Epithelial cell of esophagus (primary cell): ENCODE data around the gene CNTNAP2.

Experiments used
- DNase-seq: peaks from one replicate; pipeline ENCODE4 v3.0.0; 2010; ENCODE audit warnings: low read depth
- H3K4me3 ChIP-seq: 2 replicates; pipeline ENCODE4 v1.5.1; 2011; ENCODE audit warnings: mild to moderate bottlenecking, low read length, control low read depth
- TF ChIP-seq, protein P1 (sequence below): IDR thresholded peaks from 2 replicates; pipeline ENCODE4 v1.5.1; 2011; ENCODE audit warnings: low read depth, mild to moderate bottlenecking, low read length, control low read depth, inconsistent platforms; ENCODE audit not compliant: insufficient read depth; ENCODE audit errors: missing control alignments

Gene CNTNAP2

DNA sequence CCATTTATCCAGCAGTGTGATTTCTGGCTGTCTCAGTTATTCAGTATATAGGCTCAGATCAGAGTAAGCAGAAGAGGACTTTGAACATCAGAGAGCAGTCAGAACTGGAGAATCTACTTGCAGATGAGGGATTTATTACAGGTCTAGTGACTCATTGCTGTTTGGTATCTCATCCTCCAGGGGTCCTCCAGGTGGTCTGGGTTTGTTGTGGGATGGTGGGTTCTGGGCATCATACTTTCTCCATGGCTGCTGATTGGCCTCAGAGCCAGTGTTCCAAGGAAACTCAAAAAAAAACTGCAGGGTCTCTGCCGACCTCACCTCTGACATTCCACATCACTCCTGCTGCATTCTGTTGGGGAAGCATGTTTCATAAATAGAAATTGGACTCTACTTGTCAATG, 214.8 kb downstream of the CNTNAP2 start:
- H3K4me3 ChIP-seq = no peak overlapping the region
- TF ChIP-seq, protein P1, sequence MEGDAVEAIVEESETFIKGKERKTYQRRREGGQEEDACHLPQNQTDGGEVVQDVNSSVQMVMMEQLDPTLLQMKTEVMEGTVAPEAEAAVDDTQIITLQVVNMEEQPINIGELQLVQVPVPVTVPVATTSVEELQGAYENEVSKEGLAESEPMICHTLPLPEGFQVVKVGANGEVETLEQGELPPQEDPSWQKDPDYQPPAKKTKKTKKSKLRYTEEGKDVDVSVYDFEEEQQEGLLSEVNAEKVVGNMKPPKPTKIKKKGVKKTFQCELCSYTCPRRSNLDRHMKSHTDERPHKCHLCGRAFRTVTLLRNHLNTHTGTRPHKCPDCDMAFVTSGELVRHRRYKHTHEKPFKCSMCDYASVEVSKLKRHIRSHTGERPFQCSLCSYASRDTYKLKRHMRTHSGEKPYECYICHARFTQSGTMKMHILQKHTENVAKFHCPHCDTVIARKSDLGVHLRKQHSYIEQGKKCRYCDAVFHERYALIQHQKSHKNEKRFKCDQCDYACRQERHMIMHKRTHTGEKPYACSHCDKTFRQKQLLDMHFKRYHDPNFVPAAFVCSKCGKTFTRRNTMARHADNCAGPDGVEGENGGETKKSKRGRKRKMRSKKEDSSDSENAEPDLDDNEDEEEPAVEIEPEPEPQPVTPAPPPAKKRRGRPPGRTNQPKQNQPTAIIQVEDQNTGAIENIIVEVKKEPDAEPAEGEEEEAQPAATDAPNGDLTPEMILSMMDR = no peak
- DNase-seq = no peak

DNA sequence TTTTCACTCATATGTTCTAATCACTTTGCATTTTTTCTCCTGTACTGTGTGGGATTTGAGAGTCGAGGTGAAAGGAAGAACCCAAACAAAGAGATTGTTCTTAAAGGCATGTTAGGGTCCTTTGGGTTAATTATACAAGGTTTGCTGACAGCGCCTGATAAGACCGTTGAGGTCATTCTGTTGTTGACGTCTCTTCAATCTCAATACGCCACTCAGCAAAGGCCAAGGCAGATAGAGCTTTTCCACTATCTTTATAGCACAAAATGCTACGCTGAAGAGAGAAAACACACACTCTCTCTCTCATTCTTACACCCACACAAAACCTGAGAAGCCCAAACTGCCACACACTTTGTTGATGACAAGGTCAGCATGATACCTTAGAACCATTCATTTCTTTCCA, 228.7 kb downstream of the CNTNAP2 start:
- TF ChIP-seq, protein P1 = no peak
- no peak overlapping the region for H3K4me3 ChIP-seq
- DNase-seq = no peak

DNA sequence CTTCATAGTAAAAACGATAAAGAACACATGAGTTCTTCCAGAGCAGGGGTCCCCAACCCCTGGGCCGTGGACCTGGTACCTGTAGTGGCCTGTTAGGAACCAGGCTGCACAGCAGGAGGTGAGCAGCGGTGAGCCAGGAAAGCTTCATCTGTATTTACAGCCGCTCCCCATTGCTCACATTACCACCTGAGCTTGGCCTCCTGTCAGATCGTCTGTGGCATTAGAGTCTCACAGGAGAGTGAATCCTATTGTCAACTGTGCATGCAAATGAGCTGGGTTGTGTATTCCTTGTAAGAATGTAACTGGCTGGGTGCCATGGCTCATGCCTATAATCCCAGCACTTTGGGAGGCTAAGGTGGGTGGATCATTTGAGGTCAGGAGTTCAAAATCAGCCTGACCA, 229.5 kb downstream of the CNTNAP2 start:
- no peak overlapping the region for H3K4me3 ChIP-seq
- DNase-seq = no peak
- TF ChIP-seq, protein P1 = no peak

DNA sequence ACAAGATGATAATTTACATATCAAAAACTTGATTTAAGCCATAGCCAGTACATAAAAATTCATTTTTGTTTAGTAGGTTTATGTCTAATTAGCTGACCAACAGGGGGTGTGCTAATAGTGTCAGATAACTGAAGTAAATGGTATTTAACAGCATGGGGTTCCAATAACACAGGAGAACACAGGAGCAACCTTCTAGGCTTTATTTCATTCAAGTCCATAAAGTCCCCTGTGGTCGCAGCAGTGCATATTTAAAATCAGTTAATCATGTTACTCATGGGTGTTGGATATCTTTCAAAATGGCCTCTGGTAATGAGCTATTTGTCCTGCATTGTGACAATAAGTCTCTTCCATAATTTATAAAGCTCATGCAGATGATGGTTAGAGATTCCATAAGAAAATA, 238.6 kb downstream of the CNTNAP2 start:
- TF ChIP-seq, protein P1 = no peak
- no peak for DNase-seq
- H3K4me3 ChIP-seq = no peak overlapping the region

DNA sequence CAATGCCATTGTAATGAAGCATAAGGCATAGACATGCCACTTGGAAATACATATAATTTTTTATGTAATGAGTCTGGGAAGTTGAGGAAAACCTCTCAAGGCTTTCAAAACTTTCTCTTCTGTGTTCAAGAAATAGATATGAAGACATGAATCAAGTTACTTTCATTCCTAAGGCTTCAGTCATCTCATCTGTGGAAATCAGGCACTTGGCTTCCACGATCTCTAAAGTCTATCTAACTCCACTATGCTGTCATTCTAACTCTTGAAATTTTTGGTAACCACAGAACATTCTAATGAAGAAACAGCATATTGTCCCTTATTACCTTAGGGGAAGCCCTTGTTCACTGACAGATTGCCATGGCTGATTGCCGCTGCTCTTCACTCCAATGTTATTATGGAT, 242.6 kb downstream of the CNTNAP2 start:
- H3K4me3 ChIP-seq = no peak overlapping the region
- TF ChIP-seq, protein P1 = no peak
- DNase-seq = no peak

DNA sequence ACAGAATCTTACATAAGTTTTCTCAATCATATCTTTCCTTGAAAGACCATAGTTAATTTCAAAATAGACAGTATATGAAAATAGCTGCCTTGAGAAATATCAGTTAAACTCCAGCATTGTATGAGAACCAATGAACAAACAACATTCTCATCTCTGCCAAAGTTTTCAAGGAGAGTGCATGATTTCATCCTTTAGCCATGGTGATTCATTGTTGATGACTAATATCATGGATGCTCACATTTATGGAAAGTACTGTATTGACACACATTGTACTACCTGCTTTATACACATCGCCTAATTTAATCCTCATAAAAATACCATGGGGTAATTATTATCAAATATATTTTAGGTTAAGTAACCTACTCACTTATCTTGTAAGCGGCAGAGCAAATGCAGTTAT, 250.3 kb downstream of the CNTNAP2 start:
- TF ChIP-seq, protein P1 = no peak
- H3K4me3 ChIP-seq = no peak overlapping the region
- peak; percentile 62 for DNase-seq

DNA sequence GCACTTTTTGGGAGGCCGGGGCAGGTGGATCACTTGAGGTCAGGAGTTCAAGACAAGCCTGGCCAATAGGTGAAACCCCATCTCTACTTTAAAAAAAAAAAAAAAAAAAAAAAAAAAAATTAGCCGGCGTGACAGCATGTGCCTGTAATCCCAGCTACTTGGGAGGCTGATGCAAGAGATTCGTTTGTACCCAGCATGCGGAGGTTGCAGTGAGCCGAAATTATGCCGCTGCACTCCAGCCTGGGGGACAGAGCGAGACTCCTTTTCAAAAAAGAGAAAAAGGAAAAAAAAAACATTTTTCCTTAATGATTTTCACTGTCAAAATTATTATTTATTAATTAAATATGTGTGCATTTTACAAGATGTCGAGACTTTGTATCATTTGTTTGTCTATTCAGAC, 253.6 kb downstream of the CNTNAP2 start:
- TF ChIP-seq, protein P1 = no peak

More for the DNA sequence above, 253.6 kb downstream of the CNTNAP2 start:
- no peak for DNase-seq
- H3K4me3 ChIP-seq = no peak overlapping the region
